Prostate gland (tissue), 2 donors: ENCODE measurements around the gene CTIF. TPM values are rescaled to one million over a fixed set of nuclear protein-coding genes. Genes with fewer than 3 reads are reported as not detected.

Source experiments
- DNase-seq: peaks from one replicate; pipeline ENCODE4 v3.0.0-alpha.2; 2019; ENCODE audit warnings: low spot score
- H3K27ac ChIP-seq, 2 donors: fragments of 200-600 bp; sonication (generic); 2 replicates each; pipeline ENCODE4 v1.5.1; 2017 to 2019
- H3K27me3 ChIP-seq: fragments of 200-600 bp; sonication (generic); replicated peaks from 2 replicates; pipeline ENCODE4 v1.5.1; 2019; ENCODE audit not compliant: insufficient read depth
- H3K36me3 ChIP-seq, 2 donors: fragments of 200-600 bp; sonication (generic); 1 replicate in 1 of 2; 2 replicates in 1 of 2; pipeline versions ENCODE4 v1.5.1 to v1.8.1; 2017 to 2019
- H3K4me1 ChIP-seq: fragments of 200-600 bp; sonication (generic); replicated peaks from 2 replicates; pipeline ENCODE4 v1.5.1; 2019
- H3K4me3 ChIP-seq, 2 donors: fragments of 200-600 bp; sonication (generic); 2 replicates each; pipeline ENCODE4 v1.5.1; 2017 to 2019
- H3K9me3 ChIP-seq: fragments of 200-600 bp; sonication (generic); 2 replicates; pipeline ENCODE4 v1.5.1; 2017
- POLR2A ChIP-seq: fragments of 450-650 bp; IDR thresholded peaks from one replicate; pipeline ENCODE4 v1.6.1; 2016; ENCODE audit warnings: antibody characterized with exemption, mild to moderate bottlenecking
- POLR2AphosphoS5 ChIP-seq: sonication (generic); formaldehyde crosslinking; IDR thresholded peaks from one replicate; pipeline ENCODE4 v1.6.1; 2017; ENCODE audit warnings: antibody characterized with exemption
- WGBS: methylation state at CpG from one replicate; pipeline ENCODE4 v1.1.5; 2018; 5-methylcytosine and 5-hydroxymethylcytosine counted together
- intact Hi-C: fragments of 100-400 bp; cut with DNase I; formaldehyde crosslinking; loops from one replicate; pipeline ENCODE4 v1.14.2; 2022
- total RNA-seq, 2 donors: library from RNA; depleted of rRNA; stranded (reverse); fragments of >200 nt; gene quantifications; one replicate each; pipeline ENCODE4 v1.1.0, GENCODE V29; 2016
- TF ChIP-seq, protein P1 (sequence below), 4 experiments: fragments of 200-600 bp in 2 of 4; fragments of 450-650 bp in 2 of 4; sonication (generic) in 2 of 4; IDR thresholded peaks; 1 replicate in 3 of 4; 2 replicates in 1 of 4; pipeline ENCODE4 v1.5.1; 2016 to 2019; ENCODE audit warnings: antibody characterized with exemption in 4 of 4, mild to moderate bottlenecking in 2 of 4, moderate library complexity in 2 of 4

Gene CTIF
- total RNA-seq, 2 donors from 2014 or later, result 8.1 to 57.9 TPM

DNA sequence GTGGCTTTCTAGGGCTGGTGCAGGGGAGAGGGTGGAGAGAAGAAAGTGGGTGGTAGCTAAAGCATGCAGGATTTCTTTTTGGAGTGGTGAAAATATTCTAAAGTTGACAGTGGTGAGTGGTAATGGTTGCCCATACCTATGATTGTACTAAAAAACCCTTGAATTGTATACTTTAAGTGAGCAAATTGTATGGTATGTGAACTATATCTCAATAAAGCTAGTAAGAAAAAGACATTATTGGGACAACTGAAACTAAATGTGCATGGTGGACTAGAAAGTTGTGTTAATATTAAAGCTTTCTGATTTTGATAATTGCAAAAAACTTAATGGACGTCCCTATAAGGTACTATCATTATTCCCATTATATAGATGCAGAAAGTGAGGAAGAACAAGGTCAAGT is 361.6 kb downstream of the CTIF start:
- no peaks in the 10 kb centered on the region for H3K9me3 ChIP-seq
- DNase-seq, result no peak
- no peaks in the 10 kb centered on the region for H3K4me1 ChIP-seq
- intact Hi-C loops, result no loop called here
- 87% methylated on average over 1 of the region's 1 CpG for WGBS
- H3K36me3 ChIP-seq, result no peaks in the 10 kb centered on the region
- H3K4me3 ChIP-seq, result no peak overlapping the region
- H3K27me3 ChIP-seq, result no peaks in the 10 kb centered on the region
- TF ChIP-seq, protein P1, sequence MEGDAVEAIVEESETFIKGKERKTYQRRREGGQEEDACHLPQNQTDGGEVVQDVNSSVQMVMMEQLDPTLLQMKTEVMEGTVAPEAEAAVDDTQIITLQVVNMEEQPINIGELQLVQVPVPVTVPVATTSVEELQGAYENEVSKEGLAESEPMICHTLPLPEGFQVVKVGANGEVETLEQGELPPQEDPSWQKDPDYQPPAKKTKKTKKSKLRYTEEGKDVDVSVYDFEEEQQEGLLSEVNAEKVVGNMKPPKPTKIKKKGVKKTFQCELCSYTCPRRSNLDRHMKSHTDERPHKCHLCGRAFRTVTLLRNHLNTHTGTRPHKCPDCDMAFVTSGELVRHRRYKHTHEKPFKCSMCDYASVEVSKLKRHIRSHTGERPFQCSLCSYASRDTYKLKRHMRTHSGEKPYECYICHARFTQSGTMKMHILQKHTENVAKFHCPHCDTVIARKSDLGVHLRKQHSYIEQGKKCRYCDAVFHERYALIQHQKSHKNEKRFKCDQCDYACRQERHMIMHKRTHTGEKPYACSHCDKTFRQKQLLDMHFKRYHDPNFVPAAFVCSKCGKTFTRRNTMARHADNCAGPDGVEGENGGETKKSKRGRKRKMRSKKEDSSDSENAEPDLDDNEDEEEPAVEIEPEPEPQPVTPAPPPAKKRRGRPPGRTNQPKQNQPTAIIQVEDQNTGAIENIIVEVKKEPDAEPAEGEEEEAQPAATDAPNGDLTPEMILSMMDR (IDR thresholded peaks at IDR 0.05), result no peak
- TF ChIP-seq POLR2AphosphoS5 (no peak), POLR2A (no peak)
- H3K27ac ChIP-seq, result no peak overlapping the region

DNA sequence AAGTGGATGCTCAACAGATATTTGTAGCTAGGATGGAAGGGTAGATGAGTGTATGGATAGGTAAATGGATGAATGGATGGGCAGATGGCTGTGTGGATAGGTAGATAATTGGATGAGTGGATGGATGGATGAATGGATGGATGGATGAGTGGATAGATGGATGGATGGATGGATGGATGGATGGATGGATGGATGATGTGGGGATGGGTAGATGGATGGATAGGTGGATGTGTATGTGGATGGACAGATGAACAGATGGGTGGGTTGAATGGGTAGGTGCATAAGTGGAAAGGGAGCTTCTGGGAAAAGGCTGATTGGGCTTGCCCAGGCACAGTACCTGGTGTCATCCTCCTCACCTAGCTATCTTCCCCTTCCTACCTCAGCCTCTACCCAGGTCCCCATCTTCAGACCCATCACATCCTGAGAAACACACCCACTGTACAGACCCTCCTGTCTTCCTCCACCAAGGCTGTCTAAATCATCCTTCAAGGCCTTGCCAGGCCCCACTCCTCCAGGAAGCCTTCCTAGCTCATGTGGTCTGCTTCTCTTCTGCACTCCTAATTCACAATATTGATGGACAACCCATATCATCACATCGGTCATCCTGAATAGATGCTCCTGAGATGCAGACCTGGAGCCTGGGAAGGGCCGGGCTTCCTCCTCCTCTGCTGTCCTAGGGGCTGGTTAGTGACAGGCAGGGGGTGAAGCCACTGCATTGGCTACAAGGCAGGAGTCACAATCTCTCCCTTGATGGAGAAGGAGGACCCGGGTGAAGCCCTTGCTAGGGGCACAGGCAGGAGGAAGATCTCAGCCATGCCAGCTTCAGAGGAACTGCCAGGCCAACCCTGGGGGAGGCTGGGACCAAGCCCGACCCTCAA is 362.6 kb downstream of the CTIF start:
- TF ChIP-seq, protein P1 (IDR thresholded peaks at IDR 0.05), result no peak
- TF ChIP-seq POLR2A (no peak), POLR2AphosphoS5 (no peak)
- 35% methylated on average over 4 of the region's 4 CpGs for WGBS

DNA sequence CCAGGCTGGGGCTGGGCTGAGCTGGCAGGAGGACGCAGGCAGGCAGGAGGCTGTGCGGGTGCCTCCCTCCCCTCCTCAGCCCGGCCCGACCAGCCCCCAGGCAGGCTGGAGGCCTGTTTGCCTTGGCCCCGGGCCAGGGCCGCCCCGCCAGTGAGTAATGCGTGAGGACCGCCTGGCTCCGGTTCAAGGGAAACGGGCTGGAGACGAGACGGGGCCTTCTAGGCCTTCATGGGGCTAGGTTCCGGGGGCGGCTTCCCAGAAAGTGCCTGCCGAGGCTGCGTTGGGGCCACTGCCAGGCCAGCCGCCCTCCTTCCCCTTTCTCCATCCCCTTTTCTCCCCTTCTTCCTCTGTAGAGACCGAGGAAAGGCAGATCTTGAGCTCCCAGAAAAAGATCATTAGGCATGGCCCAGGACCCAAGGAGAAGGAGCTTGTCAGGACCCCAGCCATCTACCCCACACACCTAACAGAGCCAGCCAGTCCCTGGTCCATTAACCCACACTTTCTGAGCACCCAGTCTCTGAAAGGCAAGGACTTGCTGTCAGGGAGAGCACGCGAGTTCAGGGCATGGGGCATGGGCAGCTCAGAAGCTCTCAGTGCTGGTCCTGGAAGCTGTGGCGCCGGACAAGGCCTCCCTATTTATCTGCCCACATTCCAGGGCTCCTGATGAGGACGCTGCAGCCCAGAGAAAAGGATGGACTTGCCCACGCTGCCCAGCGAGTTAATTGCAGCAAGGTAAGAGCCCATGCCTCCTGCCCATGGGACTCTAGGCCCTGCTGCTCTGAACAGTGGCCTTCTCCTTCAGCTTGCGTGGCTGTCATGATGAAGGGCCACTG is 363.4 kb downstream of the CTIF start:
- no peak overlapping the region for H3K4me3 ChIP-seq
- H3K27ac ChIP-seq, result peak overlapping the region; percentile 28 to 63
- peak; percentile 56 for DNase-seq
- H3K36me3 ChIP-seq, result no peaks in the 10 kb centered on the region
- no peaks in the 10 kb centered on the region for H3K4me1 ChIP-seq
- intact Hi-C loops, result no loop called here
- H3K27me3 ChIP-seq, result no peaks in the 10 kb centered on the region
- H3K9me3 ChIP-seq, result no peaks in the 10 kb centered on the region
- peak; percentile 47 for TF ChIP-seq POLR2AphosphoS5
- no peak for TF ChIP-seq POLR2A
- 31% methylated on average over 27 of the region's 27 CpGs for WGBS

More for the DNA sequence above, 362.6 kb downstream of the CTIF start:
- H3K4me3 ChIP-seq, result no peak overlapping the region
- no peaks in the 10 kb centered on the region for H3K9me3 ChIP-seq
- intact Hi-C loops, result no loop called here
- H3K4me1 ChIP-seq, result no peaks in the 10 kb centered on the region
- peak overlapping the region; percentile 28 to 63 for H3K27ac ChIP-seq
- no peaks in the 10 kb centered on the region for H3K27me3 ChIP-seq
- no peak for DNase-seq
- H3K36me3 ChIP-seq, result no peaks in the 10 kb centered on the region

DNA sequence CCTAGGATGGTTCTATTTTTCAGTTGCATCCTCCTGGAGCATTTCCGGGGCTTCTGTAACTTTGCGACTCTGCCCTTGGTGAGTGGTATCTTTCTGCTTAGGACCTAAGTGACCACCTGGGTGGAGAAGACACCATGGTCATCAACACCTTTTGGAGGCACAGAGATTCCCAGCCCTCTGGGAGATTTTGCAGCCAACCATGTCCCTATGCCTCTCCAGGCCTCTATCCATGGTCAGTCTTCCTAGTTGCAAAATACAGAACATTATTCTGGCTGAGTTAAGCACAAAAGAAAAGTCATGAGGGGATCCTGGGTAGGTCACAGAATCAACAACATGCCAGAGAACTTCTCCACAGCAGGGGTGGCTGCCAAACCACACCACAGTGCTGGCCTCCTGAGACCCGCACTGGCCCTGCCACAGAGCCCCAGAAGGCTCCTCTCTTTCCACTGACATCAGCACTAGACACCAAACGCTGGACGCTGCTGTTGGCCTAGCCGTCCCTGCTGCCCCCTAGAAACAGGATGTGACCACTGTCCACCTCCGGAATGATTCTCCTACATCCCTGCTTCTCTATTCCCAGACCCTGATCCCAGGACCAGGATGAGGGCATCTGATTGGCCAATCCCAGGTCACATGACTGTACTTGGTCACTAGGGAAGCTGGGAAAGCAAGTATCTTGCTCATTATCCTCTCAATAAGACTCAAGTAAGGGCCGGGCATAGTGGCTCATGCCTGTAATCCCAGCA is 364.2 kb downstream of the CTIF start:
- DNase-seq, result no peak
- Histone ChIP-seq H3K4me3 (no peak overlapping the region), H3K27me3 (no peaks in the 10 kb centered on the region), H3K36me3 (no peaks in the 10 kb centered on the region), H3K4me1 (no peaks in the 10 kb centered on the region), H3K27ac (no peak overlapping the region), H3K9me3 (no peaks in the 10 kb centered on the region)
- intact Hi-C loops, result no loop called here
- TF ChIP-seq, protein P1 (IDR thresholded peaks at IDR 0.05), result no peak
- TF ChIP-seq POLR2AphosphoS5 (no peak), POLR2A (no peak)
- WGBS, result 93% methylated on average over 8 of the region's 8 CpGs

DNA sequence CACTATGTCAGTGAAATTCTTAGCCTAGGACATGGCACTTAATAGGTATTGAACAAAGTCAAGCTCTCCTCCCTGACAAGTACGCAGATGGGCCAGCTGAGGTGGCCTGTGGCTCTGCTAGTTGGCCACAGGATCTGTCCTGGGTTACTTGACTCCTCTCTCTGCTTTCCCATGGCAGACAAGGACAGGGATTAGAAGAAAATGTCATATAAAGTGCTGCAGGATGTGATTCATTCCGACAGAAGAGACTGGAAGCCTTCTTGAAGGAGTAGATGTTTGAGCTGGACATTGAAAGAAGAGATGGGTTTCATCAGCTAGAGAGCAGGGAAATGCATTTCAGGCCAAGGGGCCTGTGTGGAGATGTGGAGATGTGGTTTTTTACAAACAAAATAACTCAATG is 365.3 kb downstream of the CTIF start:
- Histone ChIP-seq H3K27me3 (no peaks in the 10 kb centered on the region), H3K4me1 (no peaks in the 10 kb centered on the region), H3K9me3 (no peaks in the 10 kb centered on the region), H3K36me3 (no peaks in the 10 kb centered on the region), H3K4me3 (no peak overlapping the region), H3K27ac (no peak overlapping the region)
- no peak for DNase-seq
- TF ChIP-seq, protein P1 (IDR thresholded peaks at IDR 0.05), result no peak
- TF ChIP-seq POLR2AphosphoS5, result no peak
- intact Hi-C loops, result no loop called here
- WGBS, result 89% methylated on average over 2 of the region's 2 CpGs
